ENCODE results near the gene ADAMTS1. TPM values are rescaled to one million over a fixed set of nuclear protein-coding genes. Genes with fewer than 3 reads are reported as not detected.

Gene ADAMTS1
- total RNA-seq, 1 experiment from 2014 or later: 35.6 TPM

GRCh38 chr21:26790296-26790695, 54.9 kb downstream of the ADAMTS1 start:
- CTCF ChIA-PET: no interaction called here
- Mint-ChIP-seq H3K4me3 (no peak overlapping the region), H3K36me3 (no peaks in the 10 kb centered on the region), H3K9me3 (no peaks in the 10 kb centered on the region; the same call in 1 of the 2 replicates), H3K27ac (no peak overlapping the region), H3K27me3 (ENCODE audit: low read depth) (no peaks in the 10 kb centered on the region), H3K4me1 (no peaks in the 10 kb centered on the region)
- DNase-seq (ENCODE audit: low spot score) (no peak), ATAC-seq (no peak)
- POLR2A ChIA-PET: no interaction called here
- TF ChIP-seq MXD4 (CRISPR knock-in tag; IDR thresholded peaks at IDR 0.05; ENCODE audit: borderline replicate concordance): no peak
- no peak for TF ChIP-seq SMAD4 (CRISPR knock-in tag; IDR thresholded peaks at IDR 0.05)
- no peak for TF ChIP-seq NR2C2 (CRISPR knock-in tag; IDR thresholded peaks at IDR 0.05)
- TF ChIP-seq ZNF532 (CRISPR knock-in tag; IDR thresholded peaks at IDR 0.05; ENCODE audit: borderline replicate concordance): no peak
- TF ChIP-seq JAZF1 (CRISPR knock-in tag; IDR thresholded peaks at IDR 0.05): no peak
- TF ChIP-seq ZNF121 (CRISPR knock-in tag; IDR thresholded peaks at IDR 0.05): no peak
- no peak for TF ChIP-seq IRF1 (CRISPR knock-in tag; IDR thresholded peaks at IDR 0.05)
- no peak for TF ChIP-seq FOXP1 (CRISPR knock-in tag; IDR thresholded peaks at IDR 0.05; ENCODE audit: borderline replicate concordance)
- TF ChIP-seq ZNF317 (CRISPR knock-in tag; IDR thresholded peaks at IDR 0.05; ENCODE audit: borderline replicate concordance, low read depth): no peak
- no peak for TF ChIP-seq FOXJ3 (CRISPR knock-in tag; IDR thresholded peaks at IDR 0.05; ENCODE audit: borderline replicate concordance)
- no peak for TF ChIP-seq NFYB (CRISPR knock-in tag; conservative IDR thresholded peaks at IDR 0.05; ENCODE audit: low read depth)
- TF ChIP-seq ESRRA (CRISPR knock-in tag; IDR thresholded peaks at IDR 0.05; ENCODE audit: borderline replicate concordance): no peak
- TF ChIP-seq ARID4B (CRISPR knock-in tag; IDR thresholded peaks at IDR 0.05; ENCODE audit: borderline replicate concordance): no peak
- TF ChIP-seq NR3C1 (CRISPR knock-in tag; conservative IDR thresholded peaks at IDR 0.05; ENCODE audit: low read depth): no peak
- TF ChIP-seq ZNF425 (CRISPR knock-in tag; conservative IDR thresholded peaks at IDR 0.05): no peak
- no peak for TF ChIP-seq FOXK1 (CRISPR knock-in tag; IDR thresholded peaks at IDR 0.05)
- TF ChIP-seq OVOL2 (CRISPR knock-in tag; IDR thresholded peaks at IDR 0.05; ENCODE audit: borderline replicate concordance): no peak
- TF ChIP-seq ZNF671 (CRISPR knock-in tag; IDR thresholded peaks at IDR 0.05): no peak
- TF ChIP-seq ATF2 (CRISPR knock-in tag; IDR thresholded peaks at IDR 0.05; ENCODE audit: borderline replicate concordance, low read depth): no peak
- no peak for TF ChIP-seq RORB (CRISPR knock-in tag; IDR thresholded peaks at IDR 0.05)

All from WTC11 (cell line).